T-cell (primary cell): ENCODE results near the gene BTN3A1. TPM values are rescaled to one million over a fixed set of nuclear protein-coding genes. Genes with fewer than 3 reads are reported as not detected.

Experiments
- ATAC-seq, 4 experiments: fragments of 200-7000 bp in 3 of 4; fragments of 150-1000 bp in 1 of 4; cut with Tn5 transposase; replicated peaks in 1 of 4; 1 replicate in 3 of 4; 2 replicates in 1 of 4; pipeline ENCODE4 v1.10.0; 2021; ENCODE audit warnings: moderate library complexity in 3 of 4, mild to moderate bottlenecking in 2 of 4, moderate number of reproducible peaks in 1 of 4
- CTCF ChIA-PET, 2 donors: fragments of 300-600 bp; sonication (Branson Sonifier 250); formaldehyde crosslinking; loops; one replicate each; lab custom pipeline; 2022; ENCODE audit warnings: antibody characterized with exemption in 2 of 2; lab: Charles Lee
- POLR2A ChIA-PET, 2 donors: fragments of 300-600 bp; sonication (Branson Sonifier 250); formaldehyde crosslinking; loops; one replicate each; lab custom pipeline; 2022; ENCODE audit warnings: antibody characterized with exemption in 2 of 2; lab: Charles Lee
- DNase-seq, 35 experiments: peaks; one replicate each; pipeline versions ENCODE4 v3.0.0 to v3.0.0-alpha.2; 2013 to 2023
- H3K27ac ChIP-seq: one replicate; pipeline ENCODE4 v1.5.1; 2013; ENCODE audit warnings: low read length
- H3K27me3 ChIP-seq, 2 experiments: replicated peaks in 1 of 2; 1 replicate in 1 of 2; 2 replicates in 1 of 2; pipeline versions ENCODE4 v1.6.1 to v1.7.0; 2013; ENCODE audit warnings: low read length in 1 of 2, mixed read lengths in 1 of 2; ENCODE audit not compliant: control insufficient read depth in 2 of 2, insufficient read depth in 2 of 2; ENCODE audit errors: extremely low read depth in 1 of 2
- H3K36me3 ChIP-seq, 2 donors: 1 replicate in 1 of 2; 2 replicates in 1 of 2; pipeline versions ENCODE4 v1.6.1 to v1.7.0; 2013; ENCODE audit warnings: low read length in 1 of 2; ENCODE audit not compliant: control insufficient read depth in 2 of 2, insufficient read depth in 1 of 2; ENCODE audit errors: extremely low read depth in 1 of 2
- H3K4me1 ChIP-seq, 2 experiments: 1 replicate in 1 of 2; 2 replicates in 1 of 2; pipeline versions ENCODE4 v1.6.1 to v1.7.0; 2013; ENCODE audit warnings: low read length in 2 of 2, mixed read lengths in 1 of 2; ENCODE audit not compliant: insufficient read depth in 2 of 2, control insufficient read depth in 1 of 2; ENCODE audit errors: extremely low read depth in 1 of 2
- H3K4me3 ChIP-seq, 2 donors: 1 replicate in 1 of 2; 2 replicates in 1 of 2; pipeline versions ENCODE4 v1.5.1 to v1.7.0; 2013; ENCODE audit warnings: mild to moderate bottlenecking in 2 of 2, low read length in 1 of 2, moderate library complexity in 1 of 2; ENCODE audit not compliant: control insufficient read depth in 1 of 2; ENCODE audit errors: extremely low read depth in 1 of 2
- H3K9me3 ChIP-seq: 2 replicates; pipeline ENCODE4 v1.7.0; 2013
- H3K27ac Mint-ChIP-seq, 2 donors: one replicate each; pipeline ENCODE4 v1.8.0; 2020 to 2021; ENCODE audit warnings: mild to moderate bottlenecking in 2 of 2, mixed read lengths in 2 of 2
- H3K27me3 Mint-ChIP-seq, 2 donors: one replicate each; pipeline ENCODE4 v1.8.0; 2021 to 2022; ENCODE audit warnings: mixed read lengths in 2 of 2
- H3K36me3 Mint-ChIP-seq: one replicate; pipeline ENCODE4 v1.8.0; 2021; ENCODE audit warnings: mixed read lengths
- H3K4me1 Mint-ChIP-seq, 3 donors: one replicate each; pipeline ENCODE4 v1.8.0; 2020 to 2022; ENCODE audit warnings: mixed read lengths in 3 of 3, mild to moderate bottlenecking in 1 of 3
- H3K4me3 Mint-ChIP-seq, 3 donors: one replicate each; pipeline ENCODE4 v1.8.0; 2020 to 2022; ENCODE audit warnings: mild to moderate bottlenecking in 3 of 3, mixed read lengths in 3 of 3, moderate library complexity in 3 of 3
- H3K9me3 Mint-ChIP-seq, 3 donors: one replicate each; pipeline ENCODE4 v1.8.0; 2020 to 2022; ENCODE audit warnings: mixed read lengths in 3 of 3
- WGBS: methylation state at CpG from one replicate; pipeline ENCODE4 v1.1.5; 2013; ENCODE audit warnings: missing lambda C conversion rate; ENCODE audit not compliant: insufficient coverage; 5-methylcytosine and 5-hydroxymethylcytosine counted together
- total RNA-seq, 35 experiments: library from RNA in 6 of 35; stranded (reverse) in 6 of 35; fragments of 120-200 nt in 1 of 35; gene quantifications; one replicate each; pipeline versions ENCODE4 v1.2.1 to v1.2.4 and lab custom pipeline; 2013 to 2026

BTN3A1 gene
- total RNA-seq, 5 donors from 2014 or later (not counting 1 experiment from before 2014, with no cell fraction given): 205 to 270 (median 210) TPM

DNA sequence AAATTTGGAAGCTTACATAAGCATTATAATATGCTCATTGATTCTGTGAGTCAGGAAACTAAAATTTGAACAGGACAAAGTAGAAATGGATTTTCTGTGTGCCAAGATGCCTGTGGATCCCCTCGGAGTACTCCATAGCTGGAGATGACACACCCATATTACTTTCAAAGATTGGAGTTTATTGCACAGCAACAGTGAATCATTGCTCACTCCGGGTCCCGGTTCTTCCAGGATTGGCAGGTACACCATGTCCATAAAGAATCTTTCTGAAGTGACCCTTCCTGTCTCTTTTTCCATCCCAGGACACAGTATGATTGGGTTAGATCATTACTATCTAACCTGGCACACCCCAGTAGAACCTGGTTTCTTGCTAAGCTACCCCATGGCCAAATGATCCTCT, 21.8 kb upstream of the BTN3A1 start:
- ATAC-seq (no peak), DNase-seq (no peak)
- peaks cover 4 to 26% of the 10 kb centered on the region in 2 experiments for H3K4me1 ChIP-seq
- peaks cover 16% of the 10 kb centered on the region for H3K36me3 Mint-ChIP-seq
- no peak overlapping the region for H3K27ac ChIP-seq
- no peak overlapping the region for H3K4me3 Mint-ChIP-seq
- peaks cover 3 to 21% of the 10 kb centered on the region in 2 donors for H3K36me3 ChIP-seq
- WGBS: 100% methylated on average over 1 of the region's 3 CpGs
- H3K4me1 Mint-ChIP-seq: peaks cover 36 to 53% (median 46%) of the 10 kb centered on the region in 3 donors
- no peaks in the 10 kb centered on the region for H3K27me3 Mint-ChIP-seq
- H3K27ac Mint-ChIP-seq: peak overlapping the region in 1 of 2 donors; percentile 50
- no peak overlapping the region for H3K4me3 ChIP-seq
- no peaks in the 10 kb centered on the region for H3K9me3 Mint-ChIP-seq
- H3K9me3 ChIP-seq: no peaks in the 10 kb centered on the region
- no peaks in the 10 kb centered on the region for H3K27me3 ChIP-seq
- CTCF ChIA-PET: no interaction called here
- POLR2A ChIA-PET: no interaction called here

- peak overlapping the region in 1 of 2 donors; percentile 25 for H3K27ac Mint-ChIP-seq
- Histone ChIP-seq H3K36me3 (peaks cover 0 to 5% of the 10 kb centered on the region in 2 donors), H3K4me3 (no peak overlapping the region), H3K9me3 (no peaks in the 10 kb centered on the region), H3K4me1 (peaks cover 4 to 24% of the 10 kb centered on the region in 2 experiments), H3K27ac (no peak overlapping the region), H3K27me3 (no peaks in the 10 kb centered on the region)
- H3K4me1 Mint-ChIP-seq: peaks cover 32 to 55% (median 32%) of the 10 kb centered on the region in 3 donors
- CTCF ChIA-PET: no interaction called here
- no peaks in the 10 kb centered on the region for H3K9me3 Mint-ChIP-seq
- POLR2A ChIA-PET: no interaction called here
- no peaks in the 10 kb centered on the region for H3K27me3 Mint-ChIP-seq
- WGBS: 100% methylated on average over 2 of the region's 6 CpGs
- DNase-seq (no peak), ATAC-seq (no peak)
- peak overlapping the region; percentile 93 to 100 (median 96) for H3K4me3 Mint-ChIP-seq
- peaks cover 3% of the 10 kb centered on the region for H3K36me3 Mint-ChIP-seq
These were observed 20.0 kb upstream of the BTN3A1 start for GRCh38 chr6:26382121-26382520.

DNA sequence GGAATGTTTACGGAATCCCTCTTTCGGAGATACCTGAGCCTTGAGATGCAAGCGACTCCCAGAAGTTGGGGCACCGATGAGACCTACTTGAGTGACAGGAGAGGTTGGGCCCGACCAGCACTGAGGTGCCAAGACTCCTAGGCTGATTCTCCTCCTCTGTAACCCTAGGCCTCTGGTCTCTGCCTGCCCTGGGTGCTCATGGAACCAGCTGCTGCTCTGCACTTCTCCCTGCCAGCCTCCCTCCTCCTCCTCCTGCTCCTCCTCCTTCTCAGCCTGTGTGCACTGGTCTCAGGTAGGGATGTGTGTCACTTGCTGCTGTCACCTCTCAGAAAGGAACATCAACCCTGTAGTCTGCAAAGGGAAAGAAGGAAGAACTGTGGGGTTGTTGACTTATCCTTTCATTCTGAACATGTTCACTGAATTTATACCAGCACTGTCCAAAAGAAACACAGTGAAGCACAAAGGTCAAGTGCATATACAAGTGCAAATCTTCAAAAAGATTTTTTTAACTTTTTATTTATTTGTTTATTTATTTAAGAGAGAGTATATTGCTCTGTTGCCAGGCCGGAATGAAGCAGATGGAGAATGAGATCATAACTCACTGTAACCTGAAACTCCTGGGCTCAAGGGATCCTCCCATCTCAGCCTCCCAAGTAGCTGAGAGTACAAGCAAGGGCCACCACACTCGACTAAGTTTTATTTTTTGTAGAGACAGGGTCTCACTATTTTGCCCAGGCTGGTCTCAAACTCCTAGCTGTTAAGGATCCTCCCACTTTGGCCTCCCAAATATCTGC, 18.3 kb upstream of the BTN3A1 start:
- peak; percentile 24 to 38 (median 29) for ATAC-seq
- CTCF ChIA-PET: interaction anchor here in 1 of 2 donors (0.5 to 1.0 kb wide), 2 partner anchors 35 to 42 kb away, joined by 4 to 5 read pairs; no protein-coding TSS in a partner anchor
- peaks cover 0 to 8% of the 10 kb centered on the region in 2 donors for H3K36me3 ChIP-seq
- Mint-ChIP-seq H3K4me1 (peaks cover 29 to 46% (median 30%) of the 10 kb centered on the region in 3 donors), H3K4me3 (peak overlapping the region; percentile 93 to 100 (median 96)), H3K27me3 (no peaks in the 10 kb centered on the region), H3K36me3 (peaks cover 6% of the 10 kb centered on the region), H3K9me3 (no peaks in the 10 kb centered on the region), H3K27ac (peak overlapping the region; percentile 41 to 94)
- H3K27me3 ChIP-seq: no peaks in the 10 kb centered on the region
- 11% methylated on average over 5 of the region's 7 CpGs for WGBS
- H3K27ac ChIP-seq: peak overlapping the region; percentile 75
- peak overlapping the region; percentile 53 to 70 for H3K4me3 ChIP-seq
- DNase-seq: peak in 3 of 35 experiments; percentile 12 to 44 (median 13)
- no peaks in the 10 kb centered on the region for H3K9me3 ChIP-seq
- POLR2A ChIA-PET: interaction anchor here (0.6 kb wide), 2 partner anchors 26 to 211 kb away, joined by 4 to 5 read pairs; no protein-coding TSS in a partner anchor
- peaks cover 4 to 21% of the 10 kb centered on the region in 2 experiments for H3K4me1 ChIP-seq

- H3K27ac ChIP-seq: no peak overlapping the region
- ChIA-PET CTCF (interaction anchor here in 1 of 2 donors (0.9 kb wide), 1 partner anchor 23 kb away, joined by 4 read pairs; no protein-coding TSS in a partner anchor), POLR2A (interaction anchor here (0.6 to 0.7 kb wide), 2 partner anchors 51 to 64 kb away, joined by 3 read pairs; no protein-coding TSS in a partner anchor)
- H3K4me1 ChIP-seq: peaks cover 4 to 18% of the 10 kb centered on the region in 2 experiments
- Mint-ChIP-seq H3K4me1 (peaks cover 24 to 42% (median 27%) of the 10 kb centered on the region in 3 donors), H3K27me3 (no peaks in the 10 kb centered on the region), H3K36me3 (peaks cover 21% of the 10 kb centered on the region), H3K9me3 (no peaks in the 10 kb centered on the region), H3K27ac (no peak overlapping the region), H3K4me3 (no peak overlapping the region)
- H3K9me3 ChIP-seq: no peaks in the 10 kb centered on the region
- 95% methylated on average over 7 of the region's 9 CpGs for WGBS
- ATAC-seq (no peak), DNase-seq (no peak)
- H3K27me3 ChIP-seq: no peaks in the 10 kb centered on the region
- H3K36me3 ChIP-seq: peaks cover 6 to 18% of the 10 kb centered on the region in 2 donors
- no peak overlapping the region for H3K4me3 ChIP-seq
These were observed 16.3 kb upstream of the BTN3A1 start for GRCh38 chr6:26385734-26386125.

DNA sequence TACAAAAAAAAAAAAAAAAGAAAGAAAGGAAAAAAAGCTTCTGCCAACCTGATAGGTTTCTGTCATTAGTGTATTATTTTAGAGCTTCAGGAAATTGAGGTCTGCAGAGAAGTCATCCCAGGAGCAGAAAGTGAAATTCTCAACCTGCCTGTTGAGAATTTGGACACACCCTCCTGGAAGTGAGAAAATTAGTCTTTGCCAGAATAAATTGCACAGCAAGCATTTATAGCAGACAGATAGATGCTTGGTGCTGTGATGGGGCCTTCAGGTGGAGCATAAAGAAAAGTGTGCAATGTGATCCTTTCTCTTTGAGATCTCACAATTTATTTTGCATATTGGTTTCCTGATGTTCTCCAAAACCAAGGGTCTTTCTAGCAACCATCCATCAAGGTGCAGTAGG, 14.5 kb upstream of the BTN3A1 start:
- ChIA-PET POLR2A (interaction anchor here in 1 of 2 donors (0.6 kb wide), 1 partner anchor 45 kb away, joined by 5 read pairs; no protein-coding TSS in a partner anchor), CTCF (no interaction called here)

GRCh38 chr6:26388014-26388413, 14.1 kb upstream of the BTN3A1 start:
- Mint-ChIP-seq H3K4me3 (no peak overlapping the region), H3K36me3 (peaks cover 41% of the 10 kb centered on the region), H3K27ac (no peak overlapping the region), H3K27me3 (no peaks in the 10 kb centered on the region), H3K4me1 (peaks cover 10 to 22% (median 14%) of the 10 kb centered on the region in 3 donors), H3K9me3 (no peaks in the 10 kb centered on the region)
- ChIA-PET CTCF (no interaction called here), POLR2A (interaction anchor here in 1 of 2 donors (0.6 kb wide), 1 partner anchor 45 kb away, joined by 5 read pairs; no protein-coding TSS in a partner anchor)
- WGBS: 100% methylated on average over 1 of the region's 6 CpGs
- peaks cover 8 to 23% of the 10 kb centered on the region in 2 donors for H3K36me3 ChIP-seq
- peaks cover 4 to 12% of the 10 kb centered on the region in 2 experiments for H3K4me1 ChIP-seq
- DNase-seq: no peak
- no peaks in the 10 kb centered on the region for H3K9me3 ChIP-seq
- ATAC-seq: no peak
- H3K27me3 ChIP-seq: no peaks in the 10 kb centered on the region
- H3K4me3 ChIP-seq: no peak overlapping the region
- H3K27ac ChIP-seq: no peak overlapping the region

More for the DNA sequence above, 14.5 kb upstream of the BTN3A1 start:
- DNase-seq (no peak), ATAC-seq (no peak)
- no peaks in the 10 kb centered on the region for H3K9me3 ChIP-seq
- H3K36me3 ChIP-seq: peaks cover 8 to 23% of the 10 kb centered on the region in 2 donors
- peaks cover 15 to 26% (median 18%) of the 10 kb centered on the region in 3 donors for H3K4me1 Mint-ChIP-seq
- H3K27ac Mint-ChIP-seq: no peak overlapping the region
- H3K9me3 Mint-ChIP-seq: no peaks in the 10 kb centered on the region
- no peak overlapping the region for H3K4me3 Mint-ChIP-seq
- H3K4me3 ChIP-seq: no peak overlapping the region
- no peak overlapping the region for H3K27ac ChIP-seq
- peaks cover 38% of the 10 kb centered on the region for H3K36me3 Mint-ChIP-seq
- H3K27me3 Mint-ChIP-seq: no peaks in the 10 kb centered on the region
- peaks cover 4 to 12% of the 10 kb centered on the region in 2 experiments for H3K4me1 ChIP-seq
- no peaks in the 10 kb centered on the region for H3K27me3 ChIP-seq
